OCI-LY3 (cell line): ENCODE results near the gene ST14.

Source experiments
- H2AFZ ChIP-seq: fragments of 200-600, 300-600 bp; shearing (Covaris generic); 2 replicates; pipeline ENCODE4 v1.6.0; 2014; ENCODE audit warnings: antibody characterized with exemption, low read depth, low read length
- H3K27ac ChIP-seq: fragments of 200-600, 300-600 bp; sonication (generic); 2 replicates; pipeline ENCODE4 v1.5.1; 2014; ENCODE audit warnings: mild to moderate bottlenecking, low read length, moderate library complexity, mixed read lengths
- H3K27me3 ChIP-seq: fragments of 200-600, 300-600 bp; sonication (generic); 2 replicates; pipeline ENCODE4 v1.6.1; 2014; ENCODE audit warnings: low read depth, low read length, mixed read lengths
- H3K36me3 ChIP-seq: fragments of 200-600, 300-600 bp; sonication (generic); replicated peaks from 2 replicates; pipeline ENCODE3; 2014; ENCODE audit warnings: low read depth, low read length, mixed read lengths
- H3K4me1 ChIP-seq: fragments of 300-600, 200-600 bp; sonication (generic); 2 replicates; pipeline ENCODE4 v1.6.1; 2014; ENCODE audit warnings: low read length, mixed read lengths
- H3K4me2 ChIP-seq: fragments of 200-600, 300-600 bp; sonication (generic); 2 replicates; pipeline ENCODE4 v1.6.1; 2014; ENCODE audit warnings: low read length, mixed read lengths
- H3K4me3 ChIP-seq: fragments of 300-600, 200-600 bp; sonication (generic); 2 replicates; pipeline ENCODE4 v1.5.1; 2014; ENCODE audit warnings: antibody characterized with exemption, mild to moderate bottlenecking, low read length, moderate library complexity
- H3K79me2 ChIP-seq: fragments of 300-600, 200-600 bp; shearing (Covaris generic); 2 replicates; pipeline ENCODE4 v1.6.1; 2014; ENCODE audit warnings: mild to moderate bottlenecking, low read length, mixed read lengths
- H3K9ac ChIP-seq: fragments of 300-600, 200-600 bp; shearing (Covaris generic); 2 replicates; pipeline ENCODE4 v1.6.0; 2014; ENCODE audit warnings: mild to moderate bottlenecking, low read length, moderate library complexity
- H3K9me3 ChIP-seq: fragments of 200-600, 300-600 bp; shearing (Covaris generic); 2 replicates; pipeline ENCODE4 v1.6.1; 2014; ENCODE audit warnings: low read length, mixed read lengths; ENCODE audit not compliant: insufficient read depth
- H4K20me1 ChIP-seq: fragments of 200-600, 300-600 bp; sonication (generic); 2 replicates; pipeline ENCODE4 v1.6.1; 2016; ENCODE audit warnings: low read length, mixed read lengths; ENCODE audit not compliant: insufficient read depth
- EZH2phosphoT487 ChIP-seq: fragments of 200-600 bp; shearing (Covaris generic); IDR thresholded peaks from 2 replicates; pipeline ENCODE4 v1.6.1; 2018; ENCODE audit warnings: antibody characterized with exemption, mixed run types, low read depth
- TF ChIP-seq, protein P1 (sequence below): fragments of 200-600, 300-600 bp; sonication (generic); IDR thresholded peaks from 2 replicates; pipeline ENCODE4 v1.5.1; 2014; ENCODE audit warnings: antibody characterized with exemption, low read length, low read depth

ST14 gene

DNA sequence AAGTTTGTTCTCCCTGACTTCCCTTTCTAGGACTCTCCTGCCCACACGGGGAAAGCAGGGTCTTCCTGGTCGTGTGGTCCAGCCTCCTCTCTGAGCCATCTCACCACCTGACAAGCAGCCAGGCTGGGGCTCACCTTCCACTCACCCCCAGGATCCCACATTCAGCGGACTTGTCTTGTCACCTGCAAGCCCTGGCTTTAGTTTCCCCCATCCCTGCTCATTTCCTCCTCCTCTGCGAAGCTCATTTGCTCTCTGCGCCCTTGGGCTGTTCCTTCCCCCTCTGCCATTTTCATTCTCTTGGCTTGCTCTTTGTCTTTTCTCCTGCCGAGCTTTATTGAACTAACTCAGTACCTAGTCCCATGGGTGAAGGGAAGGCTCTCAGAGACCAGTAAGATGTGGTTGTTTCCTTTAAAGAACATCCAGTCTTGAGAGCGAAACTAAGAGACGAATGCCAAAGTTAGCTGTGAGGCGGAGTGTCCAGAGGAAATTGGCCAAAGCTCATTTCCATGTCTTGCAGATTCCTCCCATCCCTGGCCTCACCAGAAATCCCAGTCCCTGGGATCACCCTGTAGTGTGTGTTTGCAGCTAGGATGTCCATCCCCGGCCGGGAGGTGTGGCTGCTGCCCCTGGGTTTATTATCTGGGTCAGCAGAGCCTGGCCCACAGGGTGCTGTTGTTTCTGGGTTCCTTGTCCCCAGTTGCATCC, 2.0 kb downstream of the ST14 start:
- peaks cover 57% of the 10 kb centered on the region for H3K79me2 ChIP-seq
- H3K36me3 ChIP-seq, result peaks cover 9% of the 10 kb centered on the region
- peaks cover 37% of the 10 kb centered on the region for H4K20me1 ChIP-seq
- H3K27ac ChIP-seq, result no peak overlapping the region
- peak overlapping the region; percentile 77 for H3K9ac ChIP-seq
- no peak for TF ChIP-seq EZH2phosphoT487
- TF ChIP-seq, protein P1, sequence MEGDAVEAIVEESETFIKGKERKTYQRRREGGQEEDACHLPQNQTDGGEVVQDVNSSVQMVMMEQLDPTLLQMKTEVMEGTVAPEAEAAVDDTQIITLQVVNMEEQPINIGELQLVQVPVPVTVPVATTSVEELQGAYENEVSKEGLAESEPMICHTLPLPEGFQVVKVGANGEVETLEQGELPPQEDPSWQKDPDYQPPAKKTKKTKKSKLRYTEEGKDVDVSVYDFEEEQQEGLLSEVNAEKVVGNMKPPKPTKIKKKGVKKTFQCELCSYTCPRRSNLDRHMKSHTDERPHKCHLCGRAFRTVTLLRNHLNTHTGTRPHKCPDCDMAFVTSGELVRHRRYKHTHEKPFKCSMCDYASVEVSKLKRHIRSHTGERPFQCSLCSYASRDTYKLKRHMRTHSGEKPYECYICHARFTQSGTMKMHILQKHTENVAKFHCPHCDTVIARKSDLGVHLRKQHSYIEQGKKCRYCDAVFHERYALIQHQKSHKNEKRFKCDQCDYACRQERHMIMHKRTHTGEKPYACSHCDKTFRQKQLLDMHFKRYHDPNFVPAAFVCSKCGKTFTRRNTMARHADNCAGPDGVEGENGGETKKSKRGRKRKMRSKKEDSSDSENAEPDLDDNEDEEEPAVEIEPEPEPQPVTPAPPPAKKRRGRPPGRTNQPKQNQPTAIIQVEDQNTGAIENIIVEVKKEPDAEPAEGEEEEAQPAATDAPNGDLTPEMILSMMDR, result no peak
- H2AFZ ChIP-seq, result no peak overlapping the region
- H3K27me3 ChIP-seq, result peaks cover 24% of the 10 kb centered on the region
- H3K4me1 ChIP-seq, result peaks cover 54% of the 10 kb centered on the region
- H3K4me2 ChIP-seq, result peak overlapping the region; percentile 90
- no peaks in the 10 kb centered on the region for H3K9me3 ChIP-seq
- H3K4me3 ChIP-seq, result peak overlapping the region; percentile 80

DNA sequence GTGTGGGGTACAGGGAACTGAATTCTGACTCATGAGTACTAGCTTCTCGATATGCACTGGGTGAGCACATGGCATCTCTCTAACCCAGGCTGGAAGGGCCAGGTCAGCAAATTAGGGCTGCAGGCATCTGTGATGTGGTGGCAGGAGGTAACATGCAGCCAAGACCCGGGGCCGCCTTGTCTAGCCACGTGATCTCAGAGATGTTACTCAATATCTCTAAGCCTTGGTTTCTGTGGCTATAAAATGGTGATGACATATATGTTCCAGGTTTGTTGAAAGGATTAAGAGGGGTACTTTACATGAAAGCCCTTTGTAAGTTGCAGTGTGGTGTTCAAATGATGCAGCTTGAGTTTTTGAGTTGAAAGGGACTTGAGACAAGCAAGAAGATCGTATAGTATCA, 3.2 kb downstream of the ST14 start:
- H3K79me2 ChIP-seq, result peaks cover 66% of the 10 kb centered on the region
- peak overlapping the region; percentile 90 for H3K4me2 ChIP-seq

DNA sequence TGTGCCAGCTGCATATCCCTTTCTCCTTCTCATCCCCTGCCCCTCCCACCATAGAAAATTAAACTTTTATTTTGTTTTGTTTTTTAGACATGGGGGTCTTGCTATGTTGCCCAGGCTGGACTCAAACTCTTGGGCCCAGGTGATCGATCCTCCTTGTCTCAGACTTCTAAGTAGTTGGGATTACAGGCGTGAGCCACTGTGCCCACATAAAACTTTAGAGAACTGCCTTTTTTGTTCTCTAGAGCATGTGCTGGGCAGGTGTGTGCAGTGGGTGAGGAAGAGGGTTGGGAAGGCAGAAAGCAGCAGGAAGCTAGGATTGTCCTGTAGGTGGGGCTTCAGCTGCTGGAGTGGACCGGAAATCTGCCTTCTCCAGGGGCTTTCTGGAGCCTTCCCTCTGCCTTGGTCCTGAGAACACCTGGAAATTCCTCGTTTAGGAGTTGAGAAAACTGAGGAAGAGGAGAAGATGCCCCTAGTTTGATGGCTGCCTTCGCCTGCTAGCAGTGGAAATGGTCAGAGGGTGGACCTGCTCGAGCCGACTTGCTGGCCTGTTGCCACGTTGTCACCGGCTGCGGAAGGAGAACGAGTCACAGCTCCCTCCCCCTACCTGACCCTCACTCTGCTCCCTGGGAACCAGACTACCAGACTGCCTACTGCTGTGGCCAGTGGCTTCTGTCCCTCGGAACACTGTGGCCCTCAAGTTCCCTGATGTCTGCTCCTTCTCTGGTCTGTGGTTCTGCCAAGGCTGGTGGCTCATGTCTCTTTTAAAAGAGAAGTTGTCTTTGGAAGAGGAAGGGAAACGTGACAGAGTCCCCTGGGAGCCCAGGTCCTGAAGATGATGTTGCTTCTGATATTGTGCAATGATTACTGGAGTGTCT, 4.0 kb downstream of the ST14 start:
- Histone ChIP-seq H3K4me1 (peaks cover 70% of the 10 kb centered on the region), H4K20me1 (peaks cover 56% of the 10 kb centered on the region), H3K79me2 (peaks cover 75% of the 10 kb centered on the region), H3K36me3 (peaks cover 10% of the 10 kb centered on the region), H3K4me2 (peak overlapping the region; percentile 90), H3K9me3 (no peaks in the 10 kb centered on the region), H3K27ac (peak overlapping the region; percentile 40), H3K27me3 (peaks cover 9% of the 10 kb centered on the region), H3K9ac (peak overlapping the region; percentile 19; the same call in 1 of the 2 replicates), H2AFZ (no peak overlapping the region), H3K4me3 (peak overlapping the region; percentile 42)
- no peak for TF ChIP-seq EZH2phosphoT487
- TF ChIP-seq, protein P1, result no peak

More for the DNA sequence above, 3.2 kb downstream of the ST14 start:
- Histone ChIP-seq H3K27ac (no peak overlapping the region), H3K9me3 (no peaks in the 10 kb centered on the region), H4K20me1 (peaks cover 47% of the 10 kb centered on the region), H3K9ac (no peak overlapping the region), H3K27me3 (peaks cover 17% of the 10 kb centered on the region), H3K4me1 (peaks cover 64% of the 10 kb centered on the region), H3K4me3 (no peak overlapping the region), H3K36me3 (peaks cover 9% of the 10 kb centered on the region), H2AFZ (no peak overlapping the region)
- TF ChIP-seq, protein P1, result no peak

DNA sequence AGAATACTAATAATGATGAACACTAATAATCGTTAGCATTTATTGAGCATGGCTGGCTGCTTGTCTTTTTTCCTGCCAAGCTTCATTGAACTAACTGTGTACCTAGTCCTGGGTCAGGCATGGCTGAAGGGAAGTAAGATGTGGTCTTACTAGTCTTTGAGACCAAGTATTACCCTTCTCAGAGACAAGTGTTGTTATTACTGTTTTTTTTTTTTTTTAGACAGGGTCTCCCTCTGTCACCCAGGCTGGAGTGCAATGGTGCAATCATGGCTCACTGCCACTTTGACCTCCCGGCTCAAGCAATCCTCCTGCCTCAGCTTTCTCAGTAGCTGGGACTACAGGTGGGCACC, 4.6 kb downstream of the ST14 start:
- H3K9ac ChIP-seq, result no peak overlapping the region
- TF ChIP-seq EZH2phosphoT487, result no peak
- TF ChIP-seq, protein P1, result no peak
- peak overlapping the region; percentile 40 for H3K27ac ChIP-seq
- peaks cover 3% of the 10 kb centered on the region for H3K27me3 ChIP-seq
- H3K4me1 ChIP-seq, result peaks cover 70% of the 10 kb centered on the region
- peaks cover 11% of the 10 kb centered on the region for H3K36me3 ChIP-seq
- no peaks in the 10 kb centered on the region for H3K9me3 ChIP-seq
- peak overlapping the region; percentile 90 for H3K4me2 ChIP-seq
- H4K20me1 ChIP-seq, result peaks cover 59% of the 10 kb centered on the region
- H3K4me3 ChIP-seq, result peak overlapping the region; percentile 42
- no peak overlapping the region for H2AFZ ChIP-seq
- peaks cover 80% of the 10 kb centered on the region for H3K79me2 ChIP-seq
